MM.1S (cell line): Measurements from ENCODE around the gene ASCC2.

Experiments
- DNase-seq: peaks from one replicate; pipeline ENCODE4 v3.0.0-alpha.2; 2015
- H2AFZ ChIP-seq: fragments of 300-600 bp; sonication (generic); 2 replicates; pipeline ENCODE4 v1.6.0; 2016; ENCODE audit warnings: antibody characterized with exemption, low read length
- H3F3A ChIP-seq: fragments of 300-600 bp; sonication (generic); 2 replicates; pipeline ENCODE4 v1.6.1; 2016; ENCODE audit warnings: mild to moderate bottlenecking, antibody characterized with exemption, low read length, moderate library complexity, mixed read lengths; ENCODE audit not compliant: insufficient read depth
- H3K27ac ChIP-seq: fragments of 300-600 bp; sonication (generic); 2 replicates; pipeline ENCODE4 v1.5.1; 2016; ENCODE audit warnings: mild to moderate bottlenecking, low read length
- H3K27me3 ChIP-seq: fragments of 300-600 bp; sonication (generic); replicated peaks from 2 replicates; pipeline ENCODE4 v1.6.0; 2016; ENCODE audit warnings: low read length; ENCODE audit not compliant: insufficient read depth
- H3K36me3 ChIP-seq: fragments of 300-600 bp; sonication (generic); replicated peaks from 2 replicates; pipeline ENCODE4 v1.6.1; 2016; ENCODE audit warnings: mild to moderate bottlenecking, low read length, mixed read lengths; ENCODE audit not compliant: insufficient read depth
- H3K4me1 ChIP-seq: fragments of 300-600 bp; sonication (generic); 2 replicates; pipeline ENCODE4 v1.6.1; 2016; ENCODE audit warnings: low read length, mixed read lengths
- H3K4me2 ChIP-seq: fragments of 300-600 bp; sonication (generic); 2 replicates; pipeline ENCODE4 v1.6.0; 2016; ENCODE audit warnings: low read depth, low read length
- H3K4me3 ChIP-seq: fragments of 300-600 bp; sonication (generic); 2 replicates; pipeline ENCODE4 v1.5.1; 2016; ENCODE audit warnings: low read length, mixed read lengths
- H3K79me2 ChIP-seq: fragments of 300-600 bp; sonication (generic); 2 replicates; pipeline ENCODE4 v1.6.1; 2016; ENCODE audit warnings: mixed run types, low read length, mixed read lengths
- H3K9ac ChIP-seq: fragments of 300-600 bp; sonication (generic); 2 replicates; pipeline ENCODE4 v1.6.1; 2016; ENCODE audit warnings: low read length, mixed read lengths
- H3K9me2 ChIP-seq: fragments of 300-600 bp; sonication (generic); replicated peaks from 2 replicates; pipeline ENCODE4 v1.6.1; 2016; ENCODE audit warnings: mild to moderate bottlenecking, low read length, mixed read lengths; ENCODE audit not compliant: insufficient read depth
- H3K9me3 ChIP-seq: fragments of 300-600 bp; sonication (generic); replicated peaks from 2 replicates; pipeline ENCODE4 v1.6.1; 2016; ENCODE audit warnings: mild to moderate bottlenecking, low read length, mixed read lengths; ENCODE audit not compliant: insufficient read depth
- H4K20me1 ChIP-seq: fragments of 300-600 bp; sonication (generic); 2 replicates; pipeline ENCODE4 v1.6.1; 2016; ENCODE audit warnings: mild to moderate bottlenecking, low read length, moderate library complexity, mixed read lengths; ENCODE audit not compliant: insufficient read depth
- EZH2 ChIP-seq: fragments of 300-600 bp; sonication (generic); optimal IDR thresholded peaks from 2 replicates; pipeline ENCODE3; 2017; ENCODE audit warnings: low read depth, mild to moderate bottlenecking, antibody characterized with exemption, low read length, mixed read lengths
- EZH2phosphoT487 ChIP-seq: fragments of 300-600 bp; sonication (generic); IDR thresholded peaks from 2 replicates; pipeline ENCODE4 v1.6.1; 2018; ENCODE audit warnings: antibody characterized with exemption, low read length
- TF ChIP-seq, protein P1 (sequence below): fragments of 300-600 bp; sonication (generic); IDR thresholded peaks from 2 replicates; pipeline ENCODE4 v1.5.1; 2016; ENCODE audit warnings: antibody characterized with exemption, low read length, mixed read lengths

ASCC2 gene

DNA sequence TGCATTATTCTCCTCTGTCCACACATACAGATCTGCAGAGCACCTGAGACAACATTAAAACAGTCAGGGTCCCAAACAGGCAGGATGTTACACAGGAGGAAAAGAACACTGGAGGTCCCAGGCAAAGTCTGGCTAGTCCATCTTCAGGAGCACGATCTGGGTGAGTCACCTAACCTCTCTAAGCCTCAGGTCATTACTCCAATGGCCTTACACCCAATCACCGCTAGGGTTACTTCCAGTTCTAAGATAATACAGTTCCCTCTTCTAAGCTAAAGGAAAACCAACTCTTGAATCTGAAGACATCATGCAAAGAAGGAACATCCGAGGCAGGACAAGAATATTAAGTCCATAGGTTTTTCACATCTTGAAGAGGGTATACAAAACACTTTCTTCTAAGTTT lies 24.5 kb downstream of the ASCC2 start:
- Histone ChIP-seq H3K9ac (no peak overlapping the region), H3K4me2 (no peak overlapping the region), H3K9me2 (no peaks in the 10 kb centered on the region), H3K36me3 (no peaks in the 10 kb centered on the region), H3K4me1 (no peaks in the 10 kb centered on the region), H3K79me2 (no peaks in the 10 kb centered on the region), H2AFZ (no peak overlapping the region), H3K27me3 (no peaks in the 10 kb centered on the region), H3K4me3 (no peak overlapping the region), H3F3A (no peaks in the 10 kb centered on the region), H4K20me1 (no peaks in the 10 kb centered on the region), H3K9me3 (no peaks in the 10 kb centered on the region), H3K27ac (no peak overlapping the region)
- no peak for DNase-seq
- no peak for TF ChIP-seq EZH2
- no peak for TF ChIP-seq EZH2phosphoT487
- TF ChIP-seq, protein P1, sequence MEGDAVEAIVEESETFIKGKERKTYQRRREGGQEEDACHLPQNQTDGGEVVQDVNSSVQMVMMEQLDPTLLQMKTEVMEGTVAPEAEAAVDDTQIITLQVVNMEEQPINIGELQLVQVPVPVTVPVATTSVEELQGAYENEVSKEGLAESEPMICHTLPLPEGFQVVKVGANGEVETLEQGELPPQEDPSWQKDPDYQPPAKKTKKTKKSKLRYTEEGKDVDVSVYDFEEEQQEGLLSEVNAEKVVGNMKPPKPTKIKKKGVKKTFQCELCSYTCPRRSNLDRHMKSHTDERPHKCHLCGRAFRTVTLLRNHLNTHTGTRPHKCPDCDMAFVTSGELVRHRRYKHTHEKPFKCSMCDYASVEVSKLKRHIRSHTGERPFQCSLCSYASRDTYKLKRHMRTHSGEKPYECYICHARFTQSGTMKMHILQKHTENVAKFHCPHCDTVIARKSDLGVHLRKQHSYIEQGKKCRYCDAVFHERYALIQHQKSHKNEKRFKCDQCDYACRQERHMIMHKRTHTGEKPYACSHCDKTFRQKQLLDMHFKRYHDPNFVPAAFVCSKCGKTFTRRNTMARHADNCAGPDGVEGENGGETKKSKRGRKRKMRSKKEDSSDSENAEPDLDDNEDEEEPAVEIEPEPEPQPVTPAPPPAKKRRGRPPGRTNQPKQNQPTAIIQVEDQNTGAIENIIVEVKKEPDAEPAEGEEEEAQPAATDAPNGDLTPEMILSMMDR, result no peak

DNA sequence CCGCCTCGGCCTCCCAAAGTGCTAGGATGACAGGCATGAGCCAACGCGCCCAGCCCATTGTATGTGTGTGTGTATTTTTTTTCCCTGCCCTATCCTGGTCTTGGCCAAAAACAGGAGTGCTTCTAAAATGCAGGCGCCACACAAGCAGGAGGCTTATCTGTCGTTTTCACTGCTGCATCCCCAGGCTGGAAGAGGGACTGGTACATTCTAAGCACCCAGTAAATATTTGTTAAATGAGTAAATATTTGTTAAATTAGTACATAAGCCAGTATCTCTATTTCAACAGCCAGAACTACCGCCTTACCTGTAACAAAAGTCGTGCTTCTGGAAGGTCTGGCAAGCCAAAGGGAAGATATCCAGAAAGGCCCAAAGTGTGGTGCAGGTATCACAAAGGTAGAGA lies 24.9 kb downstream of the ASCC2 start:
- H3K27ac ChIP-seq, result no peak overlapping the region

DNA sequence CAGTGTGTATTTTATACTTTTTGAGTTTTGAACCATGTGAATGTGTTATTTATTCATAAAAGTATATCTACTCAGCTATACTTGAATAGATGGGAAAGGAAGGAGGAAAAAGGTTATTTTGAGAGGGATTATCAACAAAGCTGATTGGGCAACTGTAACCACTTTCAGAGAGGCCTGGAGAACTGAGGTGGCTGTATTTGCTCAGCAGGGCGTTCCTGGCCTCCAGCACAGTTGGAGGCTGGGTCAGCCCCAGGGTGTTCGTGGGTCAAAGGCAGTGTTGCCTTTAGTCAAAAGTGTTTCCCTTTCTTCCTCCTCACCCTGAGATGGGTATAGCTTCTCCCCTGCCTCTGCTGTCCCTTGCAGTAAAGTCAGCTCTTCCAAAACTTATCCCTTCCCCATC lies 26.7 kb downstream of the ASCC2 start:
- Histone ChIP-seq H3K9ac (no peak overlapping the region), H3F3A (no peaks in the 10 kb centered on the region), H3K27me3 (no peaks in the 10 kb centered on the region), H4K20me1 (no peaks in the 10 kb centered on the region), H3K4me1 (no peaks in the 10 kb centered on the region), H3K4me2 (no peak overlapping the region), H3K36me3 (peaks cover 2% of the 10 kb centered on the region), H3K79me2 (no peaks in the 10 kb centered on the region), H3K4me3 (no peak overlapping the region), H3K27ac (no peak overlapping the region), H2AFZ (no peak overlapping the region), H3K9me3 (no peaks in the 10 kb centered on the region), H3K9me2 (no peaks in the 10 kb centered on the region)
- no peak for TF ChIP-seq EZH2
- TF ChIP-seq, protein P1, result no peak
- no peak for TF ChIP-seq EZH2phosphoT487
- no peak for DNase-seq

More for the DNA sequence above, 24.9 kb downstream of the ASCC2 start:
- H3F3A ChIP-seq, result no peaks in the 10 kb centered on the region
- no peak overlapping the region for H2AFZ ChIP-seq
- H3K36me3 ChIP-seq, result no peaks in the 10 kb centered on the region
- H3K79me2 ChIP-seq, result no peaks in the 10 kb centered on the region
- DNase-seq, result no peak
- H3K4me3 ChIP-seq, result no peak overlapping the region
- no peak overlapping the region for H3K4me2 ChIP-seq
- H4K20me1 ChIP-seq, result no peaks in the 10 kb centered on the region
- TF ChIP-seq, protein P1, result no peak
- no peak overlapping the region for H3K9ac ChIP-seq
- no peaks in the 10 kb centered on the region for H3K27me3 ChIP-seq
- H3K9me3 ChIP-seq, result no peaks in the 10 kb centered on the region
- H3K4me1 ChIP-seq, result no peaks in the 10 kb centered on the region
- no peaks in the 10 kb centered on the region for H3K9me2 ChIP-seq

DNA sequence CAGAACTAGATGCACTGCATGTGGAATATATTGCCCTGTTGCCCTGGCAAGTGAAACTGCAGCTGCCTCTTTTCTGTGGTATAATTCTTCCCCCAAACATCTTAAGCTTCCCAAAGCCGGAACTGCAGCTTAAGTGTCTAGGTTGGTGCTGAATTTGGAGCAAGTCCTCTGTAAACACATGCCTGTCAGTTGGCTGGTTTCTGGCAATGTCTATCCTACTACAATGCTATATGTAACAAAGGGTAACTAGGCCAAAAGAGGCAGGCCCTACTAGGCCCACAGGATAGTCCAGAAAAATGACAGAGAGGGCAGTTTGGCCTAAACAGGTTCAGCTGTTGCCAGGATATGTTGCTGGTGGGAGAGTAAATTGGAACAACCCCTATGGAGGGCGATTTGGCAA lies 27.9 kb downstream of the ASCC2 start:
- H3K27me3 ChIP-seq, result no peaks in the 10 kb centered on the region
- no peak overlapping the region for H3K4me2 ChIP-seq
- H3K9ac ChIP-seq, result no peak overlapping the region
- TF ChIP-seq EZH2phosphoT487, result no peak
- TF ChIP-seq, protein P1, result no peak
- H3K4me1 ChIP-seq, result no peaks in the 10 kb centered on the region
- H2AFZ ChIP-seq, result no peak overlapping the region
- H3K9me3 ChIP-seq, result no peaks in the 10 kb centered on the region
- H3F3A ChIP-seq, result no peaks in the 10 kb centered on the region
- no peak overlapping the region for H3K4me3 ChIP-seq
- DNase-seq, result no peak
- no peaks in the 10 kb centered on the region for H3K9me2 ChIP-seq
- no peak overlapping the region for H3K27ac ChIP-seq
- no peaks in the 10 kb centered on the region for H3K79me2 ChIP-seq
- no peaks in the 10 kb centered on the region for H4K20me1 ChIP-seq
- H3K36me3 ChIP-seq, result peaks cover 3% of the 10 kb centered on the region
